Bone marrow (tissue), 2 donors: ENCODE data around the gene GPR4.
"Not testable (repeated sequence)": the region's sequence is repeated elsewhere in the genome, so short reads cannot be mapped to it uniquely, and the experiment has no call there.

Source experiments
- DNase-seq, 2 donors: peaks; one replicate each; lab custom pipeline; 2025; lab: John Stamatoyannopoulos, UW

Gene GPR4

GRCh38 chr19:45621976-45622503, 20.0 kb upstream of the GPR4 start:
- DNase-seq: no peak

- DNase-seq: no peak
Measured at GRCh38 chr19:45621389-45621788, 19.4 kb upstream of the GPR4 start.

- DNase-seq: no peak
Measured at GRCh38 chr19:45616704-45617017, 14.6 kb upstream of the GPR4 start.

GRCh38 chr19:45615795-45616703, 14.0 kb upstream of the GPR4 start:
- DNase-seq: peak in 1 of 2 donors; percentile 9

- not testable (repeated sequence) for DNase-seq
Measured at GRCh38 chr19:45615056-45615455, 13.0 kb upstream of the GPR4 start.

- DNase-seq: peak in 1 of 2 donors; percentile 35
Measured at GRCh38 chr19:45613926-45614725, 12.1 kb upstream of the GPR4 start.

- DNase-seq: no peak
Measured at GRCh38 chr19:45608948-45609347, 6.9 kb upstream of the GPR4 start.

- DNase-seq: no peak
Measured at GRCh38 chr19:45607071-45608029, 5.3 kb upstream of the GPR4 start.

- no peak for DNase-seq
Measured at GRCh38 chr19:45601115-45601514, 897 bp downstream of the GPR4 start.

GRCh38 chr19:45600340-45600885, 1.6 kb downstream of the GPR4 start:
- DNase-seq: no peak

- no peak for DNase-seq
Measured at GRCh38 chr19:45599286-45599685, 2.7 kb downstream of the GPR4 start.

- DNase-seq: no peak
Measured at GRCh38 chr19:45598267-45599001, 3.6 kb downstream of the GPR4 start.

- DNase-seq: no peak
Measured at GRCh38 chr19:45597425-45598111, 4.4 kb downstream of the GPR4 start.

GRCh38 chr19:45595814-45596213, 6.2 kb downstream of the GPR4 start:
- DNase-seq: no peak

- no peak for DNase-seq
Measured at GRCh38 chr19:45593520-45593919, 8.5 kb downstream of the GPR4 start.

- DNase-seq: no peak
Measured at GRCh38 chr19:45592366-45592765, 9.6 kb downstream of the GPR4 start.

GRCh38 chr19:45591638-45592005, 10.4 kb downstream of the GPR4 start:
- DNase-seq: no peak

- no peak for DNase-seq
Measured at GRCh38 chr19:45591004-45591637, 10.9 kb downstream of the GPR4 start.

GRCh38 chr19:45590300-45591003, 11.6 kb downstream of the GPR4 start:
- no peak for DNase-seq
